Uterus (tissue), 2 donors: Measurements from ENCODE around the gene LSR.

ENCODE experiments used
- CTCF ChIP-seq, 4 experiments: fragments of 200-600 bp in 2 of 4; fragments of 450-650 bp in 2 of 4; sonication (generic) in 2 of 4; IDR thresholded peaks; one replicate each; pipeline ENCODE4 v1.5.1; 2016 to 2019; ENCODE audit warnings: antibody characterized with exemption in 4 of 4, mild to moderate bottlenecking in 2 of 4, moderate library complexity in 1 of 4
- POLR2A ChIP-seq, 2 donors: fragments of 450-650 bp; IDR thresholded peaks; one replicate each; pipeline ENCODE4 v1.6.1; 2016; ENCODE audit warnings: antibody characterized with exemption in 2 of 2, mild to moderate bottlenecking in 1 of 2, moderate library complexity in 1 of 2

DNA sequence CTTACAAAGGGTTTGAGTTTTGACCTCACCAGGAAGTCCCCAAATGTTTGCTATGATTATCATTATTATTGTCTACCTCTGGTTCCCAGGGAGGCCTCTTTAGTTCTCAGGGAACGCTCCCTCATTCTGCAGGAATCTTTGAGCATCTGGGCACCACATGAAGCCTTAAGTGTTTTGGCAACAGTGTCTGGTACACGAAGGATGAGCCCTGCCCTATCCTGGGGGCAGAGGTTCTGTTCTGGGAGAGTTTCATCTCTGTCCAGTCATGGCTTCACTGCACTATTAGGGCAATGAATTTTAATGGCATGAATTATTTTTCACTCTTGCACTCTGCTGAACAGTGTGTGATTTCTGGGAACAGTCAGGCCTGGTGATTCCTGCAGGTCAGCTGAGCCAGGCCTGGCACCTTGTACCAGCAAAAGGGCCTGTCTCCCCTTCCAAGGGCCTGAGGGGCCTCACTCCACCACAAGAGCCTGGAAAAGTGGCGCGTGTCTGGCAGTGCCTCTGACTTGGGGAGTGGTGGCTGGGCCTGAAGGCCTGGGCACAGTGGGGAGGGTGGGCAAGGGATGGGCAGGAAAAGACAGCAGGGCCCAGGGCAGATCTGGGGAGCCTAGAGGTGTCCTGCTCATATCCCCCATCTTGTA is 24.8 kb upstream of the LSR start:
- TF ChIP-seq CTCF (IDR thresholded peaks at IDR 0.05), result no peak
- no peak for TF ChIP-seq POLR2A (IDR thresholded peaks at IDR 0.05)
